MM.1S (cell line): Measurements from ENCODE around the gene CPXM2.

Source experiments
- DNase-seq: peaks from one replicate; pipeline ENCODE4 v3.0.0-alpha.2; 2015
- H2AFZ ChIP-seq: fragments of 300-600 bp; sonication (generic); 2 replicates; pipeline ENCODE4 v1.6.0; 2016; ENCODE audit warnings: antibody characterized with exemption, low read length
- H3F3A ChIP-seq: fragments of 300-600 bp; sonication (generic); 2 replicates; pipeline ENCODE4 v1.6.1; 2016; ENCODE audit warnings: mild to moderate bottlenecking, antibody characterized with exemption, low read length, moderate library complexity, mixed read lengths; ENCODE audit not compliant: insufficient read depth
- H3K27ac ChIP-seq: fragments of 300-600 bp; sonication (generic); 2 replicates; pipeline ENCODE4 v1.5.1; 2016; ENCODE audit warnings: mild to moderate bottlenecking, low read length
- H3K27me3 ChIP-seq: fragments of 300-600 bp; sonication (generic); replicated peaks from 2 replicates; pipeline ENCODE4 v1.6.0; 2016; ENCODE audit warnings: low read length; ENCODE audit not compliant: insufficient read depth
- H3K36me3 ChIP-seq: fragments of 300-600 bp; sonication (generic); replicated peaks from 2 replicates; pipeline ENCODE4 v1.6.1; 2016; ENCODE audit warnings: mild to moderate bottlenecking, low read length, mixed read lengths; ENCODE audit not compliant: insufficient read depth
- H3K4me1 ChIP-seq: fragments of 300-600 bp; sonication (generic); 2 replicates; pipeline ENCODE4 v1.6.1; 2016; ENCODE audit warnings: low read length, mixed read lengths
- H3K4me2 ChIP-seq: fragments of 300-600 bp; sonication (generic); 2 replicates; pipeline ENCODE4 v1.6.0; 2016; ENCODE audit warnings: low read depth, low read length
- H3K4me3 ChIP-seq: fragments of 300-600 bp; sonication (generic); 2 replicates; pipeline ENCODE4 v1.5.1; 2016; ENCODE audit warnings: low read length, mixed read lengths
- H3K79me2 ChIP-seq: fragments of 300-600 bp; sonication (generic); 2 replicates; pipeline ENCODE4 v1.6.1; 2016; ENCODE audit warnings: mixed run types, low read length, mixed read lengths
- H3K9ac ChIP-seq: fragments of 300-600 bp; sonication (generic); 2 replicates; pipeline ENCODE4 v1.6.1; 2016; ENCODE audit warnings: low read length, mixed read lengths
- H3K9me2 ChIP-seq: fragments of 300-600 bp; sonication (generic); replicated peaks from 2 replicates; pipeline ENCODE4 v1.6.1; 2016; ENCODE audit warnings: mild to moderate bottlenecking, low read length, mixed read lengths; ENCODE audit not compliant: insufficient read depth
- H3K9me3 ChIP-seq: fragments of 300-600 bp; sonication (generic); replicated peaks from 2 replicates; pipeline ENCODE4 v1.6.1; 2016; ENCODE audit warnings: mild to moderate bottlenecking, low read length, mixed read lengths; ENCODE audit not compliant: insufficient read depth
- H4K20me1 ChIP-seq: fragments of 300-600 bp; sonication (generic); 2 replicates; pipeline ENCODE4 v1.6.1; 2016; ENCODE audit warnings: mild to moderate bottlenecking, low read length, moderate library complexity, mixed read lengths; ENCODE audit not compliant: insufficient read depth
- EZH2 ChIP-seq: fragments of 300-600 bp; sonication (generic); optimal IDR thresholded peaks from 2 replicates; pipeline ENCODE3; 2017; ENCODE audit warnings: low read depth, mild to moderate bottlenecking, antibody characterized with exemption, low read length, mixed read lengths
- EZH2phosphoT487 ChIP-seq: fragments of 300-600 bp; sonication (generic); IDR thresholded peaks from 2 replicates; pipeline ENCODE4 v1.6.1; 2018; ENCODE audit warnings: antibody characterized with exemption, low read length
- TF ChIP-seq, protein P1 (sequence below): fragments of 300-600 bp; sonication (generic); IDR thresholded peaks from 2 replicates; pipeline ENCODE4 v1.5.1; 2016; ENCODE audit warnings: antibody characterized with exemption, low read length, mixed read lengths

CPXM2 gene

DNA sequence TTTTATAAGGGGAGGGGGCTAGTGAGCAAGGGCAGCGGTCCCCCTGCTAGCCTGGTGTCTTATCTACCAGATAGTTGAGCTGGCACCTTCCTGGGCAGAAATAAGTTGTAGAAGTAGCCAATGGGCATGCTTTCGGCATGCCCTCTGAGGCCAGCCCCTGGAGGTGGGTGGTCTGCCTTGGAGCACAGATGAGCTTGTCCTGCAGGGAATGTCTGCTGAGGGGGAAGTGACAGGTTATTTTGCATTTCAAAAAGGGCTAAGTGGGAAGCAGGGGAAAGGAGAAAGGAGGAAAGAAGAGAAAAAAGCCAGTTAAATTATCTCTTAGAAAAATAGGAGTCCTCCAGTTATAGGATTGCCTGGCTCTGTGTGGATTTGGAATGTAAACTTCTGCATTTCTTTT lies 136.5 kb downstream of the CPXM2 start:
- Histone ChIP-seq H3K4me2 (no peak overlapping the region), H3K9me3 (no peaks in the 10 kb centered on the region; the same call in 1 of the 2 replicates), H3K4me3 (no peak overlapping the region), H3K9ac (no peak overlapping the region), H3K9me2 (no peaks in the 10 kb centered on the region), H3K27me3 (peaks cover 60% of the 10 kb centered on the region), H3F3A (no peaks in the 10 kb centered on the region), H3K4me1 (no peaks in the 10 kb centered on the region), H3K79me2 (no peaks in the 10 kb centered on the region), H4K20me1 (no peaks in the 10 kb centered on the region), H2AFZ (no peak overlapping the region), H3K36me3 (no peaks in the 10 kb centered on the region), H3K27ac (no peak overlapping the region)
- TF ChIP-seq, protein P1, sequence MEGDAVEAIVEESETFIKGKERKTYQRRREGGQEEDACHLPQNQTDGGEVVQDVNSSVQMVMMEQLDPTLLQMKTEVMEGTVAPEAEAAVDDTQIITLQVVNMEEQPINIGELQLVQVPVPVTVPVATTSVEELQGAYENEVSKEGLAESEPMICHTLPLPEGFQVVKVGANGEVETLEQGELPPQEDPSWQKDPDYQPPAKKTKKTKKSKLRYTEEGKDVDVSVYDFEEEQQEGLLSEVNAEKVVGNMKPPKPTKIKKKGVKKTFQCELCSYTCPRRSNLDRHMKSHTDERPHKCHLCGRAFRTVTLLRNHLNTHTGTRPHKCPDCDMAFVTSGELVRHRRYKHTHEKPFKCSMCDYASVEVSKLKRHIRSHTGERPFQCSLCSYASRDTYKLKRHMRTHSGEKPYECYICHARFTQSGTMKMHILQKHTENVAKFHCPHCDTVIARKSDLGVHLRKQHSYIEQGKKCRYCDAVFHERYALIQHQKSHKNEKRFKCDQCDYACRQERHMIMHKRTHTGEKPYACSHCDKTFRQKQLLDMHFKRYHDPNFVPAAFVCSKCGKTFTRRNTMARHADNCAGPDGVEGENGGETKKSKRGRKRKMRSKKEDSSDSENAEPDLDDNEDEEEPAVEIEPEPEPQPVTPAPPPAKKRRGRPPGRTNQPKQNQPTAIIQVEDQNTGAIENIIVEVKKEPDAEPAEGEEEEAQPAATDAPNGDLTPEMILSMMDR = no peak
- DNase-seq = no peak

DNA sequence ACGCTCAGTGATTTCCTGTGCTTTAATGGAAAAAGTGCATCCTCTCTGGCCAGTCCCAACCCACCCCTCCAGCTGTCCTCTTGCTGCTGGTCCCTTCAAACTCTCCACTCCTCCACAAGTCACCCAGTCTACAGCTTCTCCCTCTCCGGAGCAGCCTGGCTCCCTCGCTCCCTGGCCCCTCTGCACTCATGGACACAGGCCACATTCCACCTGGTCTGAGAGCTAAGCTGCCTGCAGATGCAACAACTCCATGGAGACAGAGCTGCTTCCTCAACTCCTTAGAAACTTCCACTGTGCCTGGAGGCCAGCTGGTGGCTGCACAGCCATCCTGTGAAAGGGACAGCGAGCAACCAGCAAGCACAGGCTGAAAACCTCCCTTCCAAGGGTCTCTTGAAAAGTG lies 137.5 kb downstream of the CPXM2 start:
- Histone ChIP-seq H3K27me3 (peaks cover 51% of the 10 kb centered on the region), H3K79me2 (no peaks in the 10 kb centered on the region), H2AFZ (no peak overlapping the region), H4K20me1 (no peaks in the 10 kb centered on the region), H3K4me2 (no peak overlapping the region), H3K4me3 (no peak overlapping the region), H3F3A (no peaks in the 10 kb centered on the region), H3K36me3 (no peaks in the 10 kb centered on the region), H3K4me1 (no peaks in the 10 kb centered on the region), H3K9ac (no peak overlapping the region), H3K9me2 (no peaks in the 10 kb centered on the region), H3K9me3 (no peaks in the 10 kb centered on the region; the same call in 1 of the 2 replicates), H3K27ac (no peak overlapping the region)
- DNase-seq = no peak
- TF ChIP-seq EZH2 (no peak), EZH2phosphoT487 (no peak)
- TF ChIP-seq, protein P1 = no peak

DNA sequence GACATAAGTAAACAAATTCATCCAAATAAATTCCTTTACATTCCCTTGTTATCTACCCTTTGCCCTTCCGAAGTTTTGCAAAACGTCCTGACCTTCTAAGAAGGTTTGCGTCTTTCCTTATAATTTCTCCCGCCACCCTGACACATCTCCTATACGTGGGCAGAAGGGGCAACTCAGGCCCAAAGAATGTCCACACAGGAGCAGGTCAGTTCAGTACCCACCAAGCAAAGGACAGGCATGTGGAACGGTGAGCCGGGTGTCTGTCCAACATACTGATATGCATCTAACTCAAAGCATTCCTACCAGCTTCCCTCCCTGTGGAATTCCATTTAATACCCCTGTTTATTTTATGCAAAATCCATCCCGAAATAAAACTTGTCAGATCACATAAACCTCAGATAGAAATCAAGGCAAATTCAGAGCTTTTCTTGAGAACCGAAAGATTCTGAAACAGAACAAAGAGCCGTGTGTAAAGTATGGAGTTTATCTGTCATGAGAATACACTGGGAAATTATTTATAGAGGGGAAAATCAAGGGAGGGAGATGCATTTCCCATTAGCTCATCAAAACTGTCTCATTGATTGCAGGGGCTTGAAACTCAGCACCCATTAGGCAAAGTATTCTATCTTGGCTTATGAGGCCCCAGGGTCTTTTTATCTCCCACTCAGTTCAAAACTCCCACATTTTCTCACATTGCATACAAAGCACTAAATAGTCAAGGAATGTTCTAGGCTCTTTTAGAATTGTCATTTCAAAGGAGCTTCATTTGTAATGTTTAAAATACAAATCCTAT lies 140.1 kb downstream of the CPXM2 start:
- no peak overlapping the region for H3K27ac ChIP-seq
- H4K20me1 ChIP-seq = no peaks in the 10 kb centered on the region
- H3K36me3 ChIP-seq = no peaks in the 10 kb centered on the region
- H3K27me3 ChIP-seq = peaks cover 26% of the 10 kb centered on the region
- TF ChIP-seq EZH2phosphoT487 = no peak
- TF ChIP-seq, protein P1 = no peak
- no peak for TF ChIP-seq EZH2
- no peaks in the 10 kb centered on the region for H3K4me1 ChIP-seq
- DNase-seq = no peak
- H3K9me2 ChIP-seq = no peaks in the 10 kb centered on the region
- H3K4me3 ChIP-seq = no peak overlapping the region
- H3K9me3 ChIP-seq = no peaks in the 10 kb centered on the region; the same call in 1 of the 2 replicates
- no peak overlapping the region for H3K9ac ChIP-seq
- H2AFZ ChIP-seq = no peak overlapping the region
- H3K4me2 ChIP-seq = no peak overlapping the region
- H3F3A ChIP-seq = no peaks in the 10 kb centered on the region
- no peaks in the 10 kb centered on the region for H3K79me2 ChIP-seq
